Activated CD4-positive, CD25-positive, alpha-beta regulatory T cell treated with anti-CD3 and anti-CD28 coated beads, Interleukin-2, amount 50 U/mL, for 16 hours (primary cell): ENCODE data around the gene LITAF.
"Not testable (repeated sequence)": the region's sequence is repeated elsewhere in the genome, so short reads cannot be mapped to it uniquely, and the experiment has no call there.

Experiments
- DNase-seq: peaks from one replicate; pipeline ENCODE4 v3.0.0-alpha.2; 2020; ENCODE audit warnings: low read depth, low spot score

Gene LITAF

GRCh38 chr16:11517961-11518360 lies 68.8 kb downstream of the LITAF start:
- no peak for DNase-seq

GRCh38 chr16:11515540-11516430 lies 70.9 kb downstream of the LITAF start:
- DNase-seq, result no peak

- no peak for DNase-seq
Measured at GRCh38 chr16:11514283-11514682, 72.4 kb downstream of the LITAF start.

GRCh38 chr16:11513366-11513765 lies 73.4 kb downstream of the LITAF start:
- not testable (repeated sequence) for DNase-seq

- DNase-seq, result no peak
Measured at GRCh38 chr16:11511801-11512200, 74.9 kb downstream of the LITAF start.

GRCh38 chr16:11511328-11511727 lies 75.4 kb downstream of the LITAF start:
- no peak for DNase-seq

GRCh38 chr16:11510178-11510973 lies 76.3 kb downstream of the LITAF start:
- no peak for DNase-seq

- no peak for DNase-seq
Measured at GRCh38 chr16:11507991-11508390, 78.7 kb downstream of the LITAF start.

- DNase-seq, result no peak
Measured at GRCh38 chr16:11507350-11507749, 79.4 kb downstream of the LITAF start.

- no peak for DNase-seq
Measured at GRCh38 chr16:11506741-11507305, 79.9 kb downstream of the LITAF start.

GRCh38 chr16:11504261-11504660 lies 82.5 kb downstream of the LITAF start:
- DNase-seq, result not testable (repeated sequence)

- DNase-seq, result no peak
Measured at GRCh38 chr16:11503566-11503965, 83.2 kb downstream of the LITAF start.

GRCh38 chr16:11502239-11502638 lies 84.5 kb downstream of the LITAF start:
- DNase-seq, result no peak

- DNase-seq, result no peak
Measured at GRCh38 chr16:11501632-11502031, 85.1 kb downstream of the LITAF start.

- DNase-seq, result no peak
Measured at GRCh38 chr16:11500700-11501346, 85.9 kb downstream of the LITAF start.

GRCh38 chr16:11499295-11500089 lies 87.2 kb downstream of the LITAF start:
- no peak for DNase-seq

- no peak for DNase-seq
Measured at GRCh38 chr16:11498683-11499082, 88.0 kb downstream of the LITAF start.

- DNase-seq, result no peak
Measured at GRCh38 chr16:11497851-11498289, 88.8 kb downstream of the LITAF start.
